HUES6 (cell line): ENCODE measurements around the gene DOCK9.

Experiments
- H3K27ac ChIP-seq: 2 replicates; pipeline ENCODE4 v1.7.0; 2013; ENCODE audit warnings: low read depth, mild to moderate bottlenecking, low read length, inconsistent platforms
- H3K27me3 ChIP-seq: 2 replicates; pipeline ENCODE4 v1.6.1; 2013; ENCODE audit warnings: low read length; ENCODE audit not compliant: control insufficient read depth, insufficient read depth
- H3K36me3 ChIP-seq: 2 replicates; pipeline ENCODE4 v1.6.1; 2013; ENCODE audit warnings: low read length; ENCODE audit not compliant: control insufficient read depth, insufficient read depth
- H3K4me1 ChIP-seq: 2 replicates; pipeline ENCODE4 v1.6.1; 2013; ENCODE audit warnings: low read length; ENCODE audit not compliant: control insufficient read depth, insufficient read depth
- H3K4me3 ChIP-seq: 2 replicates; pipeline ENCODE4 v1.5.1; 2013; ENCODE audit warnings: low read depth, low read length
- H3K9ac ChIP-seq: one replicate; pipeline ENCODE4 v1.6.1; 2013; ENCODE audit warnings: mild to moderate bottlenecking, low read length
- H3K9me3 ChIP-seq: 2 replicates; pipeline ENCODE4 v1.6.1; 2013; ENCODE audit warnings: low read depth, low read length; ENCODE audit not compliant: control insufficient read depth, insufficient read depth

DOCK9 gene

GRCh38 chr13:98848746-98849145 lies 129.1 kb downstream of the DOCK9 start:
- Histone ChIP-seq H3K9ac (no peak overlapping the region), H3K9me3 (no peaks in the 10 kb centered on the region), H3K27me3 (no peaks in the 10 kb centered on the region), H3K27ac (no peak overlapping the region), H3K4me3 (no peak overlapping the region), H3K36me3 (peaks cover 4% of the 10 kb centered on the region; the same call in 1 of the 2 replicates), H3K4me1 (peaks cover 5% of the 10 kb centered on the region; the same call in 1 of the 2 replicates)

GRCh38 chr13:98847780-98848179 lies 130.1 kb downstream of the DOCK9 start:
- H3K9ac ChIP-seq = no peak overlapping the region
- H3K27me3 ChIP-seq = no peaks in the 10 kb centered on the region
- peaks cover 5% of the 10 kb centered on the region; the same call in 1 of the 2 replicates for H3K4me1 ChIP-seq
- H3K9me3 ChIP-seq = no peaks in the 10 kb centered on the region
- H3K27ac ChIP-seq = no peak overlapping the region
- H3K4me3 ChIP-seq = no peak overlapping the region
- peaks cover 4% of the 10 kb centered on the region; the same call in 1 of the 2 replicates for H3K36me3 ChIP-seq

- no peak overlapping the region for H3K27ac ChIP-seq
- H3K4me3 ChIP-seq = no peak overlapping the region
- peaks cover 5% of the 10 kb centered on the region; the same call in 1 of the 2 replicates for H3K4me1 ChIP-seq
- H3K27me3 ChIP-seq = no peaks in the 10 kb centered on the region
- H3K36me3 ChIP-seq = peaks cover 4% of the 10 kb centered on the region; the same call in 1 of the 2 replicates
- no peaks in the 10 kb centered on the region for H3K9me3 ChIP-seq
- no peak overlapping the region for H3K9ac ChIP-seq
Measured at GRCh38 chr13:98846986-98847385, 130.9 kb downstream of the DOCK9 start.

GRCh38 chr13:98846521-98846920 lies 131.3 kb downstream of the DOCK9 start:
- Histone ChIP-seq H3K9ac (no peak overlapping the region), H3K4me1 (peaks cover 5% of the 10 kb centered on the region; the same call in 1 of the 2 replicates), H3K4me3 (no peak overlapping the region), H3K36me3 (peaks cover 4% of the 10 kb centered on the region; the same call in 1 of the 2 replicates), H3K27me3 (no peaks in the 10 kb centered on the region), H3K9me3 (no peaks in the 10 kb centered on the region), H3K27ac (no peak overlapping the region)

- no peak overlapping the region for H3K27ac ChIP-seq
- no peak overlapping the region for H3K4me3 ChIP-seq
- H3K4me1 ChIP-seq = peaks cover 6% of the 10 kb centered on the region; the same call in 1 of the 2 replicates
- no peaks in the 10 kb centered on the region for H3K27me3 ChIP-seq
- H3K9me3 ChIP-seq = no peaks in the 10 kb centered on the region
- no peak overlapping the region for H3K9ac ChIP-seq
- peaks cover 4% of the 10 kb centered on the region; the same call in 1 of the 2 replicates for H3K36me3 ChIP-seq
Measured at GRCh38 chr13:98845742-98846141, 132.1 kb downstream of the DOCK9 start.

GRCh38 chr13:98844021-98844420 lies 133.8 kb downstream of the DOCK9 start:
- Histone ChIP-seq H3K27ac (no peak overlapping the region), H3K36me3 (peaks cover 4% of the 10 kb centered on the region; the same call in 1 of the 2 replicates), H3K27me3 (no peaks in the 10 kb centered on the region), H3K4me1 (peaks cover 14% of the 10 kb centered on the region), H3K4me3 (no peak overlapping the region), H3K9me3 (no peaks in the 10 kb centered on the region), H3K9ac (no peak overlapping the region)

GRCh38 chr13:98843482-98843877 lies 134.4 kb downstream of the DOCK9 start:
- Histone ChIP-seq H3K27me3 (no peaks in the 10 kb centered on the region), H3K36me3 (peaks cover 4% of the 10 kb centered on the region; the same call in 1 of the 2 replicates), H3K4me1 (peaks cover 14% of the 10 kb centered on the region), H3K4me3 (no peak overlapping the region), H3K9ac (no peak overlapping the region), H3K27ac (no peak overlapping the region), H3K9me3 (no peaks in the 10 kb centered on the region)

GRCh38 chr13:98842858-98843481 lies 134.9 kb downstream of the DOCK9 start:
- H3K9ac ChIP-seq = no peak overlapping the region
- H3K9me3 ChIP-seq = no peaks in the 10 kb centered on the region
- H3K27ac ChIP-seq = no peak overlapping the region
- H3K27me3 ChIP-seq = no peaks in the 10 kb centered on the region
- H3K4me1 ChIP-seq = peaks cover 11% of the 10 kb centered on the region
- H3K4me3 ChIP-seq = no peak overlapping the region
- peaks cover 4% of the 10 kb centered on the region; the same call in 1 of the 2 replicates for H3K36me3 ChIP-seq

GRCh38 chr13:98842070-98842469 lies 135.8 kb downstream of the DOCK9 start:
- Histone ChIP-seq H3K36me3 (peaks cover 4% of the 10 kb centered on the region; the same call in 1 of the 2 replicates), H3K27me3 (no peaks in the 10 kb centered on the region), H3K27ac (no peak overlapping the region), H3K4me1 (peaks cover 9% of the 10 kb centered on the region), H3K9ac (no peak overlapping the region), H3K9me3 (no peaks in the 10 kb centered on the region), H3K4me3 (no peak overlapping the region)

GRCh38 chr13:98839856-98840769 lies 137.8 kb downstream of the DOCK9 start:
- peak overlapping the region; percentile 31; the same call in 1 of the 2 replicates for H3K4me3 ChIP-seq
- H3K27ac ChIP-seq = peak overlapping the region; percentile 24; the same call in 1 of the 2 replicates
- peaks cover 9% of the 10 kb centered on the region for H3K4me1 ChIP-seq
- H3K36me3 ChIP-seq = no peaks in the 10 kb centered on the region
- no peaks in the 10 kb centered on the region for H3K9me3 ChIP-seq
- H3K9ac ChIP-seq = peak overlapping the region; percentile 1
- H3K27me3 ChIP-seq = no peaks in the 10 kb centered on the region

GRCh38 chr13:98838776-98839175 lies 139.1 kb downstream of the DOCK9 start:
- H3K9me3 ChIP-seq = no peaks in the 10 kb centered on the region
- H3K36me3 ChIP-seq = no peaks in the 10 kb centered on the region
- H3K27ac ChIP-seq = no peak overlapping the region
- no peak overlapping the region for H3K4me3 ChIP-seq
- peaks cover 20% of the 10 kb centered on the region for H3K4me1 ChIP-seq
- H3K27me3 ChIP-seq = no peaks in the 10 kb centered on the region
- H3K9ac ChIP-seq = no peak overlapping the region
